ENCODE measurements around the gene OR2H1. TPM values are rescaled to one million over a fixed set of nuclear protein-coding genes. Genes with fewer than 3 reads are reported as not detected.

The OR2H1 gene
- total RNA-seq, 1 donor from 2014 or later: not detected

GRCh38 chr6:29510746-29511300 lies 53.9 kb downstream of the OR2H1 start:
- no peak for DNase-seq (ENCODE audit: low spot score)

Other genes with a start within 250 kb of the OR2H1 start
- 0.20 TPM for gene OR14J1, start 155.5 kb upstream of the OR2H1 start, total RNA-seq
- not detected for gene OR5V1, start 88.3 kb upstream of the OR2H1 start, total RNA-seq
- gene OR12D3, start 81.9 kb upstream of the OR2H1 start, total RNA-seq: not detected
- gene OR12D2, start 61.5 kb upstream of the OR2H1 start, total RNA-seq: not detected
- gene OR12D1, start 42.2 kb upstream of the OR2H1 start, total RNA-seq: not detected
- not detected for gene OR10C1, start 17.8 kb upstream of the OR2H1 start, total RNA-seq
- gene OR11A1, start 84 bp upstream of the OR2H1 start, total RNA-seq: not detected
- gene MAS1L, start 30.8 kb downstream of the OR2H1 start, total RNA-seq: 0.26 TPM
- gene UBD, start 102.6 kb downstream of the OR2H1 start, total RNA-seq: not detected
- not detected for gene OR2H2, start 128.0 kb downstream of the OR2H1 start, total RNA-seq
- 52.4 TPM for gene GABBR1, start 176.0 kb downstream of the OR2H1 start, total RNA-seq
- gene MOG, start 199.9 kb downstream of the OR2H1 start, total RNA-seq: not detected
- 0.12 TPM for gene ZFP57, start 224.0 kb downstream of the OR2H1 start, total RNA-seq

All from mucosa of gallbladder (tissue), 1 donor.